ENCODE data around the gene USP21.

The USP21 gene

DNA sequence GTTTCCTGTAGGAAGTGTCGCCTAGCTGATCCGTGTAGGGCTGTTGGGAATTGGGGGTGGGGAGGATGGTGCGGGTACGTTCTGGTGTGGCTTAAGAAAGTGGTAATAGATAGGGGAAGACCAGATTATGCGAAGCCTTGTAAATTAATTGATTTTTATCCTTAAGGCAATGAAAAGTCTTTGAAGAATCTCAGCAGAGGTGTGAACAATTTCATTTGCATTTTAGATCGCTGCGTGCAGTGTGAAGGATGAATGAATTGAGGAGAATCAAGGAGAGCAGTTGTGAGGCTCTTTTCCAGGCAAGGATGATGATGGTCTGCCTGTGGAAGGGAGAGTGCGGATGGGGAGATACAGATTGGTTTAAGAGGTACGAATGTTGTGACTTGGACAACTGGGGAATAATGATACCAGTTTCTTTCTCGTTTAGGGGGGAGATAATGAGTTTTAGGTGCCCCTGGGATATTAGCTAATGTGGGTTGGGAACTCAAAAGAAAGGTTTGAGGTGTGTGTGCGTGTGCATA is 26.0 kb upstream of the USP21 start:
- no peak for DNase-seq (ENCODE audit: low read depth in 4 of 4, low spot score in 1 of 4)

DNA sequence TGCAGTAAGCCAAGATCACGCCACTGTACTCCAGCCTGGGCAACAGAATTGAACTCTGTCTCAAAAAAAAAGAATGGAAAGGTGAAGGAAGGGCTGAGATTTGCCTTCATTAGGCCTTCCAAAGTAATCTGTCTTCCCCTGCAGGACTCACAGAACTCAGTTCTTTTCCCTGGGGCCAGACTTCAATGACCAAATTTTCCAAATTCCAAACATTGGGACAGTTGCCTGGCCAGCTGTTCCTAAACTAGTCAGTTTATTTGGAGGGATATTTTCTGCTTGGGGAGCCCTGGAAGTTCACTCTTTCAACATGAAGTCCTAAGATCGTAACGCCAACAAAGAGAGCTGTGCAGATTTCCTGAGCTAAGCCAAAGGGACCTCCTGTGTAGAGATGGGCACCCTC is 21.4 kb upstream of the USP21 start:
- DNase-seq (ENCODE audit: low read depth in 4 of 4, low spot score in 1 of 4): no peak

DNA sequence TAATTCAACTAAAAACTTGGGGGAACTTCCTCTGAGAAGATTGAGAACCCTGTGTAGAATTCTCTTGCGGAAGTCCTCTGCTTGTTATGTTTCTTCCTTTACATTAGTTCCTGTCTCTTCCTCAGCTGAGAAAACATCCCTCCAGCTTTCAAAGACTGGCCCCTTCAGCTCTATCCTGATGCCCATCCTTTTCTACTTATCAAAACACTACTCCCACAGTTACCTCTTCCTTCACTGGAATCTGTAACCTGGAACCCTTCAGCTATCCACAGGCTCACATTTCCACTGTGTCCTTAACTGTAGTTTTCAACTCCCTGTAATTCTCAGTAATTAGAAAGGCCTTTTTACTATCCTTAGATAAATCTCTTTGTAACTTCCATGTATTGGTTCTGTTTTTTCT is 20.9 kb upstream of the USP21 start:
- no peak for DNase-seq (ENCODE audit: low read depth in 4 of 4, low spot score in 1 of 4)

DNA sequence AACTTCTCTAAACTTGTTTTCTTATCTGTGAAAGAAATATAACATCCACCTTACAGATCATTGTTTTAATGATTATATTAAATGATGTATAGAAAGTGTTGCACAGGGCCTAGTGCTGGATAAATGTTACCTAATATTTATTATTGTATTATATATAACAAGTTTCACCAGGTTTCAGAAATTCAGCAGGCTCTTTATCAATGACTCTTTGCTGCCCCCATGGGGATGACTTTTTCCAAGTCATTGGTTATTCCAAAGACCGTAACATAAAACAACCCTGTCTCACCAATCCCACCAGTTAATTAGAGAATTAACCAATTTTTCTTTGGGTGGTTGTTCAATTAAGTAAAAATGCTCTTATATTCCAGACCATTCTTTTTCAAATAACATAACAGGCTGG is 19.5 kb upstream of the USP21 start:
- no peak for DNase-seq (ENCODE audit: low read depth in 4 of 4, low spot score in 1 of 4)

DNA sequence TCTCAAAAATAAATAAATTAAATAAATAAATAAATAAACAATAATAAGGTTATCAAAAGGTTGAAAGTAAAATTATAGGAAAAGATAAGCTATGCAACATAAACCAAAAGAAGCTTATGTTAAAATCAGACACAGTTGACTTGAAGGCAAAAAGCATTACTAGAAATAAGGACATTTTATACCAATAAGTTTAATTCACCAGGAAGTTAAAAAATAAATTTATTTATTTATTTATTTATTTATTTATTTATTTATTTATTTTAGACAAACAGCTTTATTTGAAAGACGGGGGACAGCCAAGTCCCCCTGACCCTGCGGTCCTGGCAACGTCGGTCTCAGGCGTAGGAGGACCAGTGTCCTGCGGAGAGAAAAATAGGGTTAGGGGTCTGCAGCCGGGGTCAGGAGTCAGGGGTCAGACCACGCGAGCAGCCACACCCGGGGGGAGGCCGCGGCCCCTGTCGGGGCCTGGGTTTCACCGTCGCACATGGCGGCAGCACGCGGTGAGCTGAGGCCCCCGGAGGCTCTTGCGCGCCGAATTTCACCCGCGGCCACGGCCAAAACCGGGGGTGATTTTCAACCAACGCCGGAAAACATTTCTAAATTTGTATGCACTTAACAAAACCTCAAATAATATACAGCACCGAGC is 18.4 kb upstream of the USP21 start:
- DNase-seq (ENCODE audit: low read depth in 4 of 4, low spot score in 1 of 4): no peak

DNA sequence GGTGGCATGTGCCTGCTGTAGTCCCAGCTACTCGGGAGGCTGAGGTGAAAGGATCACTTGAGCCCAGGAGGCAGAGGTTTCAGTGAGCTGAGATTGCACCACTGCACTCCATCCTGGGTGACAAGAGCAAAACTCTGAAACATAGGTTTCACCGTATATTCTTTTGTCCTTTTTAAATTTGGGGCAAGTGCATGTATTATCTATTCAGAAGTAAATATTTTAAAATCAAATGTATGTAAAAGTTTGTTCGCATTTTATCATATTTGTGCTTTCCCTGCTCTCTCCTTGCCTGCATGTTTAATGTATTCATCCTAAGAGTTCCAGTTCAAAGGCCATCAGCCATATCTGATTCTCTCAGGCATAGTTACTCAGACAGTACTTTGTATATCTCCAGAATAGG is 13.5 kb upstream of the USP21 start:
- DNase-seq (ENCODE audit: low read depth in 4 of 4, low spot score in 1 of 4): no peak

DNA sequence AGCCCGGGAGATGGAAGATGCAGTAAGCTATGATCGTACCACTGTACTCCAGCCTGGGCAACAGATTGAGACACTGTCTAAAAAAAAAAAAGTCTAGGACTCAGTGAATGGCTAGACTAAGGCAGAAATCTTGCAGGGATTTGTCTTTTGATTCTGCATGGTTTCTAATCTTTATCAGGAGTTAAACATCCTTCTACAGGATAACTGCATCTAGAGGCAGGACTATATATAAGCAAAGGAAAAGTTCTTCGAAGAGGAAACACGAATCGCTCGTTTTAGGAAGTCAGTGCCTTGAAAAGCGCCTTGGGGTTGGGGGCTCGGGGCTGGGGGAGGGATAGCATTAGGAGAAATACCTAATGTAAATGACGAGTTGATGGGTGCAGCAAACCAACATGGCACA is 6.1 kb upstream of the USP21 start:
- no peak for DNase-seq (ENCODE audit: low read depth in 4 of 4, low spot score in 1 of 4)

DNA sequence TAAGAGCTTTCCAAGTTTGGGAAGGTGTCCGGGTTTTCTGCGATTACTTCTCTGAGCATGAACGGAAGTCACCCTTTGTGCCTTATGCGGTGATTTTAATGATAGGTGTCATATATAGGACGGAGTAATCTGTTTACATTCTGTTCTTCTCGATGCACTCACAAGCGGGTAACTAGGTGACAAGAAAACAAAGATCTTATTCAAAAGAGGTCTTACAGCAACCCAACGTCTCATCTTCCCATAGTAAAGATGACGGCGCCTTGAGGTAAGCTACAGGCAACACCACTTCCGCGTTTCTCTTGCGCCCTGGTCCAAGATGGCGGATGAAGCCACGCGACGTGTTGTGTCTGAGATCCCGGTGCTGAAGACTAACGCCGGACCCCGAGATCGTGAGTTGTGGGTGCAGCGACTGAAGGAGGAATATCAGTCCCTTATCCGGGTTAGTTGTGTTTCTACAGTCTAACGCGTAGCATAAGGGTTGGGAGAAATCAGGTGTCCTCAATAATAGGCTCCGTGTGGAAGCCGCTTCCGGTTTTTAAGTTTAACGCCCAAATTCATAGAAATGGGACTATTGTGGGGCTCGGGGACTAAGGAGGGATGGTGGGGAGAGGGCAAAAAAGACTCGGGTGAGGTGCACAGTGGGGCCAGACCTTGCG is 5.5 kb upstream of the USP21 start, which contains the start of gene UFC1:
Gene UFC1, plus strand, starts transcription at position 297 of the 656 bp plus-strand sequence. Its CDS starts 20 bp downstream, at position 317.
- peak in 3 of 4 experiments; percentile 54 to 62 (median 62) for DNase-seq (ENCODE audit: low read depth in 4 of 4, low spot score in 1 of 4)

DNA sequence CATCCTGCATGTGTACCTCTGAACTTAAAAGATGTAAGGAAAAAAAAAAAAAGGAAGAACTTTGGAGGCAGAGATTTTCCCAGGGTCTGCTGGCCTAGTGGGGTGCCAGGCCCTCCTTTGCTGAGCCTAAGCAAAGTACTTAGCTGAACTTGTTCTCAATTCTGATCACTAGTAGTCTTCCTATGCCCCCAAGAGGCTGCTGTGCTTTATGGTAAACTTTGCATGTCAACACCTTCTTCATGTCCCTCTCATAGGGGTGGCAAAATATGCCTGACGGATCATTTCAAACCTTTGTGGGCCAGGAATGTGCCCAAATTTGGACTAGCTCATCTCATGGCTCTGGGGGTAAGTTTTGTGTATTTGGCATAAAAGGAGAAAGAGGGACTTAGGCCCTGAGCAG is 1.4 kb upstream of the USP21 start:
- DNase-seq (ENCODE audit: low read depth in 4 of 4, low spot score in 1 of 4): no peak

DNA sequence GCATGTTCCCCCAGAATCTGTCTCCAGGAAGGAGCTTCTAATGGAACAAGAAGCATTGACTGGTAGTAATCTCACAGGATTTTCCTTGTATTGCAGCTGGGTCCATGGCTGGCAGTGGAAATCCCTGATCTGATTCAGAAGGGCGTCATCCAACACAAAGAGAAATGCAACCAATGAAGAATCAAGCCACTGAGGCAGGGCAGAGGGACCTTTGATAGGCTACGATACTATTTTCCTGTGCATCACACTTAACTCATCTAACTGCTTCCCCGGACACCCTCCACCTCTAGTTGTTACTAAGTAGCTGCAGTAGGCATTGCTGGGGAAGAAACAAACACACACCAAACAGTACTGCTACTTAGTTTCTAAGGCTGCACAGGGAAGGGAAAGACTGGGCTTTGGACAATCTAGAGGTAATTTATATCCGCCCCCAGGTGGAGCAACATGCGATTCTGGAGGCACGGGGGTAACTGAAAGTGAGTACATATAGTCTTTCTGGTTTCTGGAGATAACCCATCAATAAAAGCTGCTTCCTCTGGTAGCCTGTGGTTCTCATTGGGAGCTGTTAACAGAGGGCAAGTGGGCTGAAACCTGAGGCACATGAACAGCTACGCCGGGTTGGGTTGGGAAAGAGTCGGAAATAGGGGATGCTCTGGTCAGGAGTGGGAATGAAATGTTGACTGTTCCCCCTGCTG is 837 bp upstream of the USP21 start:
- no peak for DNase-seq (ENCODE audit: low read depth in 4 of 4, low spot score in 1 of 4)

DNA sequence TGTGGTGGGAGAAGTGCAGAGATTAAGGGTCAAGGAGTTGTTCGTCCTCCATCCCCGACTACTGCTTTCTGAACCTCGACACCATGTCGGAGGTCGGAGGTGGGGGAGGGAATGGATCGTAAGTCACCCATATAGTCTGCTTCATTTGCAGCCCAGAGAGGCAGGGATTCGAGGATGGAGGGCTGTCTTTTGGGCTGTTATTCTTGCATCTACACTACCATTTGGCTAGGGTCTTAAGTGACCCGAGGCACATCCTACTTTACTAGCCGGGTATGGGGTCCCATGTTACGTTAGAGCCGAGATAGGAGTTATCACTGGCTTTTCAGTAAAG is 578 bp downstream of the USP21 start:
- no peak for DNase-seq (ENCODE audit: low read depth in 4 of 4, low spot score in 1 of 4)

DNA sequence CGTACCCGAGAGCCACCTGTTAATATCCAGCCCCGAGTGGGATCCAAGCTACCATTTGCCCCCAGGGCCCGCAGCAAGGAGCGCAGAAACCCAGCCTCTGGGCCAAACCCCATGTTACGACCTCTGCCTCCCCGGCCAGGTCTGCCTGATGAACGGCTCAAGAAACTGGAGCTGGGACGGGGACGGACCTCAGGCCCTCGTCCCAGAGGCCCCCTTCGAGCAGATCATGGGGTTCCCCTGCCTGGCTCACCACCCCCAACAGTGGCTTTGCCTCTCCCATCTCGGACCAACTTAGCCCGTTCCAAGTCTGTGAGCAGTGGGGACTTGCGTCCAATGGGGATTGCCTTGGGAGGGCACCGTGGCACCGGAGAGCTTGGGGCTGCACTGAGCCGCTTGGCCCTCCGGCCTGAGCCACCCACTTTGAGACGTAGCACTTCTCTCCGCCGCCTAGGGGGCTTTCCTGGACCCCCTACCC is 1.4 kb downstream of the USP21 start:
- no peak for DNase-seq (ENCODE audit: low read depth in 4 of 4, low spot score in 1 of 4)

DNA sequence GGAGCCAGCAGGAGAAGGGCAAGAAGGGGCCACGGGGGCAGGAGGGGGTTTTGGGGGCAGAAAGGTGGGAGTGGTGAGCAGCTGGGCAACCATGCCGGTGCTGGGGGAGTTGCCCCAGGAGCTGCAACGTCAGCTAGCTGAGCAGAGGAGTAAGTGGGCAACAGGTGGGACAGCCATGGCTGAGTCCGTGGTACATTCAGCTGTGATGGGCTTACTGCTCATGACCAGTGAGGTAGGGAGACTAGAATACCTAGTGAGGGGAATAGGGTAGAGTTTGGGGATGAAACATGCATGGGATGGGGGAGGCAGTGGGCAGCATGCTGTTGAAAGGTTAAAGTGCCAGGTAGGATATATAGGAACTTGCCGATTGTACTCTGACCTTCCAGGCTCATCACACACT is 2.4 kb downstream of the USP21 start:
- no peak for DNase-seq (ENCODE audit: low read depth in 4 of 4, low spot score in 1 of 4)

DNA sequence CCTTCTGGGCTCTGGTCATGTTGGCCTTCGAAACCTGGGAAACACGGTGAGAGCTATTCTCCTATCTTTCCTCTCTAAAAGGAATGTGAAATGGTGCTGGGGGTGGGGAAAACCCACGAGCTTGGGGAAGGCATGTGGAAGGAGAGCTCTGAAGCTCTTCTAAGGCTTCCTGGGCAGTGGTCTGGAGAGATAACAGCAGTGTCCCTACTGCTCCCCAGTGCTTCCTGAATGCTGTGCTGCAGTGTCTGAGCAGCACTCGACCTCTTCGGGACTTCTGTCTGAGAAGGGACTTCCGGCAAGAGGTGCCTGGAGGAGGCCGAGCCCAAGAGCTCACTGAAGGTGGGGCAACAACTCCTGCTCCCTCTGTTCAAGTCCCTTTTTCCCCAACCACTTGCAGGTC is 2.8 kb downstream of the USP21 start:
- no peak for DNase-seq (ENCODE audit: low read depth in 4 of 4, low spot score in 1 of 4)

DNA sequence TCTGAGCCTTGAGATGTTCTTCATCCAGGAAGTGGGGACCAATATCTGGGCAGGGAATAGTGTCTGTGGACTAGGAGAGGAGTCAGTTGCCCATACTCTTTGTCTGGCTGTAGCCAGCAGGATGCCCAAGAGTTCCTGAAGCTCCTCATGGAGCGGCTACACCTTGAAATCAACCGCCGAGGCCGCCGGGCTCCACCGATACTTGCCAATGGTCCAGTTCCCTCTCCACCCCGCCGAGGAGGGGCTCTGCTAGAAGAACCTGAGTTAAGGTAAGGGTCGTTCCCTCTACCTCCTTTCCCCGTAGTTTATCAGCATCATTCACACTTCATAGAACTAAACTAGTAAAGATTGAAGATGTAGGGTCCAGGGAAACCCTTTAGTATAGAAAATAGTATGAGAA is 3.5 kb downstream of the USP21 start:
- no peak for DNase-seq (ENCODE audit: low read depth in 4 of 4, low spot score in 1 of 4)

DNA sequence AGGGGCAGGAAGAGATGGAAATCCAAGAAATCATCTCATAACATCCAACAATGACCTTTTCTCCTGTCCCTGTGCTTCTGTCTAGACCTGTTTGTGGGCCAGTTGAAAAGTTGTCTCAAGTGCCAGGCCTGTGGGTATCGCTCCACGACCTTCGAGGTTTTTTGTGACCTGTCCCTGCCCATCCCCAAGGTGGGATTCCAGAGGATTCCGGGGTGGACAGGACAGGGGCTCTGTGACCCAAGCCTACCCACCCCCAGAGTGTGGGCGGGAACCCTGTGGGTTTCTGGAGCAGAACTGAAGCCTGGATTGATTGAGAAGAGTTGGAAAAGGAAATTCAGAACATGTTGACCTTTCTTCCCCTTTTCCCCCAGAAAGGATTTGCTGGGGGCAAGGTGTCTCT is 4.5 kb downstream of the USP21 start:
- no peak for DNase-seq (ENCODE audit: low read depth in 4 of 4, low spot score in 1 of 4)

DNA sequence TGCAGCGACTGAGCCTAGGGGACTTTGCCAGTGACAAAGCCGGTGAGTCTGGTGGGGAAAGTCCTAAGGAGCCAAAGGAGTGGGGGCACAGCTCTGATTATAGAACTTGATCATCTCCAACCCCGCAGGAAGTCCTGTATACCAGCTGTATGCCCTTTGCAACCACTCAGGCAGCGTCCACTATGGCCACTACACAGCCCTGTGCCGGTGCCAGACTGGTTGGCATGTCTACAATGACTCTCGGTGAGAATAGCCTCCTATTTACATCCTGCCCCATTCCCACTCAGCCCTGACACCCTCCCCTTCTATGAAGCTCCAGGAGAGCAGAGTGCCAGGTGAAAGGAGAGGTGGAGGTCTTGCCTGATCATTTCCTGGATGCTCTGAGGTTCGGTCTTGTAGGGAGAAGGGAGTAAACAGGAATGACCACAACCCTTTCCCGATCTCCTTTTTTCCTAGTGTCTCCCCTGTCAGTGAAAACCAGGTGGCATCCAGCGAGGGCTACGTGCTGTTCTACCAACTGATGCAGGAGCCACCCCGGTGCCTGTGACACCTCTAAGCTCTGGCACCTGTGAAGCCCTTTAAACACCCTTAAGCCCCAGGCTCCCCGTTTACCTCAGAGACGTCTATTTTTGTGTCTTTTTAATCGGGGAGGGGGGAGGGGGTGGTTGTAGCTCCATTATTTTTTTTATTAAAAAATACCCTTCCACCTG is 5.8 kb downstream of the USP21 start:
- no peak for DNase-seq (ENCODE audit: low read depth in 4 of 4, low spot score in 1 of 4)

DNA sequence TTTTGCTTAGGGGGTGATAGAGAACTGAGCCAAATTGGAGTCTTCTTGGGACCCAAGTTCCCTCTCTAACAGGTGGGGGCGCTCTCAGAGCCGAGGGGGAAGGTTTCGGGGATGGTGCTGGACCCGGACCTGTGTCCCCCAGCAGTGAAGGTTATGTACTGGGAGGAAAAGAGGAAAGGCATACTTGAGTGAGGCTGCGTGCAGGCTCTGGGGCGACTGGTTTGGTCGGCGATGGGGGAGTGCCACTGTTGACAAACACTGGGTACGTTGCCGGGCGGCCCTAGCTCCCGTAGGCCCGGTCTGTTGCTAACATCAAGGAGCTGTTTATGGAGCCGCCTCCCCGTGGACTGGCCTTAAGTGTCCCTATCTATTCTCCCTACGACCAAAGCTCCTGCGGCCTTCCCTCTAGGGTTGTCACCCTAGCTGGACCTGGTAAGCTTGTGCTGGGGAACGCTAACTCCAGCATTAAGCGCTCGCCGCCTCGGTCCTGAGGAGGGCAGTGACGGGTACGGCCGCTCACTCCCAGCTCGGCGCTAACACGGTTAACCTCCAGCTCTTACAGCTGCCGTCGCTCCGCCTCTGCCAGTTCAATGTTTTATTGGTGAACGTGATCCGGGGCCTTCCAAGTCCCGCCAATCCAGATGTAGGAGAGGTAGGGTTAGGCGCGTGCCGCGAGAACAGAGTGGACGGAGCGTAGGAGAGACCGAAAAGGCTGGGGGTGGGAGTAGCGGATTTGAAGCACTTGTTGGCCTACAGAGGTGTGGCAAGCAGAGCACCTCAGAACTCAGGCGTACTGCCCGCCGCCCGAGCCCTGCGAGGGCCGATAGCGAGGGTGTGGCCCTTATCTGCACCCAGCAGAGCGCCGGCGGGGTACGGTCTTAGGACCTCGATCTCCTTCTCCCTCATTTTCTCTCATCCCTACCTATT is 6.7 kb downstream of the USP21 start, which contains the start of gene PPOX:
Gene PPOX, plus strand, starts transcription at position 685 of the 927 bp plus-strand sequence. CDS start 422 bp downstream, outside the sequence.
- peak; percentile 71 to 90 (median 82) for DNase-seq (ENCODE audit: low read depth in 4 of 4, low spot score in 1 of 4)

DNA sequence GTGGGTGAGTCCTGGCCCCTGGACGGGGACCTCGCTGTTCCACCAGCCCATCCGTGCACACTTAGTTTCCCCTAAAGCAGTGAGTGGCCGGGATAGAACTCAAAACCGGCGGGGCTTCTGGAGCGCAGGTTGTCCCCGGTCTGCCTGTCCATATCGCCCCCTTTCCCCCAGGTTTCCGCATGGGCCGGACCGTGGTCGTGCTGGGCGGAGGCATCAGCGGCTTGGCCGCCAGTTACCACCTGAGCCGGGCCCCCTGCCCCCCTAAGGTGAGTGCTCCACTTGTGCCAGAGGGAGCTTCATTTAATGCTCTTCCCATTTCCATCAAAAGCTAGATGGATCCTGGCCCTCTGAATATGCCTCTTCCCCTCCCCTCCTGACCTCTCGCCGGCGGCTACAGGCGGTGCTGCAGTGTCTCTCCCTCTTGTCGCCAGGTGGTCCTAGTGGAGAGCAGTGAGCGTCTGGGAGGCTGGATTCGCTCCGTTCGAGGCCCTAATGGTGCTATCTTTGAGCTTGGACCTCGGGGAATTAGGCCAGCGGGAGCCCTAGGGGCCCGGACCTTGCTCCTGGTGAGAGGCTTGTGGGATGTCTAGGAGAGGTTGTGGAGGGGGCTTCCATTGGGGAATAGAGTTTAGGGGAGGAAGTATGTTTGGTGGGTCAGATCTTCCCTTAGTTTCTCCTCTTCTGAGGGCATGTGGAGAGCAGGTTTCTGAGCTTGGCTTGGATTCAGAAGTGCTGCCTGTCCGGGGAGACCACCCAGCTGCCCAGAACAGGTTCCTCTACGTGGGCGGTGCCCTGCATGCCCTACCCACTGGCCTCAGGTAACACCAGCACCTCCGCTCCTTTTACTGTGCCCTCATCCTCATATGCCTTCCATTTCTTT is 7.6 kb downstream of the USP21 start:
- DNase-seq (ENCODE audit: low read depth in 4 of 4, low spot score in 1 of 4): no peak
